Measurements from ENCODE around the gene PEX5.

PEX5 gene

DNA sequence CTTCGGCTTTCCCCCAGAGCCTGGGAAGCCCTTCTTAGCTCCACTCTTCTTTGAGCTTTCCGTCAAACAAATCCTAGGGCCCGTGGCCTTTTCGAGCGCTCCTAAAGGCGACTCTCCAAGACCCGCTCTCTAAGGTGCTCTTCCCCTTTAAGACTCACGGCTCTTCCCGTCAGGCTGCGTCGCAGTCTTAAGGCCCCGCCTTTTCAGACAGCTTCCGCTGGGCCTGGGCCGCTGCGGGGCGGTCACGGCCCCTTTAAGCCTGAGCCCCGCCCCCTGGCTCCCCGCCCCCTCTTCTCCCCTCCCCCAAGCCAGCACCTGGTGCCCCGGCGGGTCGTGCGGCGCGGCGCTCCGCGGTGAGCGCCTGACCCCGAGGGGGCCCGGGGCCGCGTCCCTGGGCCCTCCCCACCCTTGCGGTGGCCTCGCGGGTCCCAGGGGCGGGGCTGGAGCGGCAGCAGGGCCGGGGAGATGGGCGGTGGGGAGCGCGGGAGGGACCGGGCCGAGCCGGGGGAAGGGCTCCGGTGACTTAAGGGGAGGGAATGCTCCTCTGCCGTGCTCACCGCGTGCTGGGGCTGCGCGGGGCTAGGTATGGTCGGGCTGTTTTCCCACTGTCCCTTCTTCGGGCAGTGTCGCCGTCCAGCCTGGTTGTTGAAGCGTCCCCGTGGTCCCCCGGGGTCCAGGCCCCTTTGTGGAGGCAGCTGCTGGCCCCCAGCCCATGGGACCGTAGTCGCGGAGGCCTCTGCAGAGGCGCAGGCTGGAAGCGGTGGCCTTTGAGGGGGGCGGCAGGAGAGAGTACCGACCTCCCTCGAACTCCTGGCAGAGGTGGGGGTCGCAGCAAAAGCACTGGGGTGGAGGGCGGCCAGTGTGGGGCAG, at the start of gene PEX5:
PEX5 (plus strand) TSS at position 289 of the 870 bp plus-strand sequence. CDS start 692 bp downstream, outside the sequence.
- Histone ChIP-seq H3K9ac (ENCODE audit: low read depth, low read length) (peak within 1 kb of the TSS; percentile 75; the same call in 1 of the 2 replicates), H3K36me3 (ENCODE audit: insufficient read depth, low read length) (no peaks in the 10 kb centered on the region), H3K4me1 (ENCODE audit: insufficient read depth, low read length) (0 out of 2 replicates have a peak, but pooled peaks cover 3% of the 10 kb centered on the region), H3K9me3 (ENCODE audit: control insufficient read depth, insufficient read depth, low read length) (no peaks in the 10 kb centered on the region)

DNA sequence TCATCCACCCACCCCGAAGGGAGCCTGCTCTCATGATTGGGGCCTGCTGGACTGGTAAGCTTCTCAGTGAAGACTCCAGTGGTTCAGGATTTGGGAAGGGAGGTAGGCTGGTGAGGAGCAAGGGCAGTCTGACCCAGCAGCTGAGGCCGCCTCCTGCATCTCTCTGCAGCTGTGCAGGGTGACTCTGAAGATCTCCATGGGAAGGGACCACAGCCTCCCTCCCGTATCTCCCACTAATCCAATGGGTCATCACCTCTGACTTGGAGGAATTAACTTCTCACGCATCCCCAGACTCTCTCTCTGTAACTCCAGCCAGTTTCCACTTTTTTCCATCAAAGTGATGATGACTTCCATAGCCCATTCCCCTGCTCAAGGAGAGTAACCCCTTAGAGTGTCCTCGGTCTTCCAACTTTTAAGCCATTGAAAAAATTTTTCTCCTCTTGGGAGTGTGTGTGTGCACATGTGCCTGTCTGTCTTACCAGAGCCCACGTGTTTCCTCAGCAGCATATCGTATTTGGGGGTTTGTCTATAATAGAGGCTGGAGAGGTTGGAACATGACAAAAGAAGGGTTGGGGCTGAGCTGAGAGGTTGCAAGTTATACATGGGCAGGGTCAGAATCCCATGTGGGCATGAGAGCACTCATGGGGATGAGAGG, 48.0 kb upstream of the PEX5 start:
- H3K36me3 ChIP-seq (ENCODE audit: insufficient read depth, low read length), result 0 out of 2 replicates have a peak, but pooled peaks cover 6% of the 10 kb centered on the region
- H3K4me1 ChIP-seq (ENCODE audit: insufficient read depth, low read length), result peaks cover 10% of the 10 kb centered on the region; the same call in 1 of the 2 replicates
- H3K9me3 ChIP-seq (ENCODE audit: control insufficient read depth, insufficient read depth, low read length), result no peaks in the 10 kb centered on the region
- no peak overlapping the region for H3K9ac ChIP-seq (ENCODE audit: low read depth, low read length)

DNA sequence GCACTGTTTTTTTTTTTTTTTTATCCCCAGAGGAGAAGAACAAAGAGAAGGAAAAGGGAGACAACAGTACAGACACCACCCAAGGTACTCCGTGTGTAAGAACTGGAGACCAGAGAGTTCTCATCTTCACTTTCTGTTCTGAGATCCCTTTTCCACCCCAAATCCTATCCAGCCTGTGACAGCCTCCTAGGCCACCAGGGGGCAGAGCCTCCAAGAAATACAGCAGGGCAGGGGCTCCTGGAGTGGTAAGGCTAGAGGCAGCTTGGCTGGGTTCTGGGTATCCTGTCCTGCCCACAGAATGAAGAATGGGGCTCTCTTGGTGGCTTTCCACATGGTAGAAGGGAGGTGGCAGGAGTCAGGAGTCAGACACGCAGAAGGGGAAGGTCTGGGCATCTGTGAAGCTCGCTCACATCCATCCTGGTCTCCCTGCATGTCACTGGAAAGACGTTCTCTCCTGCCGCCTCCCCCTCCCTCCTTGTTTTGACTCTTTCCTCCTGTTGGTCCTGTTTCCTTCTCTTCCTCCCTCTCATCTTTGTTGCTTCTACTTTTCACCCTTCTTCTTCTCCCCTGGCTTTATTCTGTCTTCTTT, 47.3 kb upstream of the PEX5 start:
- H3K9ac ChIP-seq (ENCODE audit: low read depth, low read length), result no peak overlapping the region
- no peaks in the 10 kb centered on the region for H3K9me3 ChIP-seq (ENCODE audit: control insufficient read depth, insufficient read depth, low read length)
- H3K4me1 ChIP-seq (ENCODE audit: insufficient read depth, low read length), result peaks cover 10% of the 10 kb centered on the region; the same call in 1 of the 2 replicates
- H3K36me3 ChIP-seq (ENCODE audit: insufficient read depth, low read length), result 0 out of 2 replicates have a peak, but pooled peaks cover 4% of the 10 kb centered on the region

DNA sequence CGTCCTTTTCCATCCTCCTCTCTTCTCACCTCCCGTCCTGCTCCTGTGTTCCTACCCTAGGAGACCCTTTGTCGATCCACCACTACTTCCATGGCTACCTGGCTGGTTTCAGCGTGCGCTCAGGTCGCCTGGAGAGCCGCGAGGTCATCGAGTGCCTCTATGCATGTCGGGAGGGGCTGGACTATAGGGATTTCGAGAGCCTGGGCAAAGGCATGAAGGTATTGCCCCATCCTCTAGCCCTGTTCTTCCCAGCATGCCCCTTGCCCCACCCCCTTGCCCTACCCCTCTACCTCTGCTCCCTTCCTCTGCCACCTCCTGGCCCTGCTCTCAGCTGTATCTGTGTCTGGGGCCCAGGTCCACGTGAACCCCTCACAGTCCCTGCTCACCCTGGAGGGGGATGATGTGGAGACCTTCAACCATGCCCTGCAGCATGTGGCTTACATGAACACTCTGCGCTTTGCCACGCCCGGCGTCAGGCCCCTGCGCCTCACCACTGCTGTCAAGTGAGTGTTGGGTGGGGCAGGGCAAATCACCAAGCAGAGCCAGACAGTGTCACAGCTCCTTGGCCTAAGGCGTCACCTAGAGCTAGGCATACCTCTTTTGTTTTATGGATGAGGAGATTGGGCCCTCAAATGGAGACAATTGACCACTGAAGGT, 46.5 kb upstream of the PEX5 start:
- Histone ChIP-seq H3K36me3 (ENCODE audit: insufficient read depth, low read length) (0 out of 2 replicates have a peak, but pooled peaks cover 4% of the 10 kb centered on the region), H3K9me3 (ENCODE audit: control insufficient read depth, insufficient read depth, low read length) (no peaks in the 10 kb centered on the region), H3K9ac (ENCODE audit: low read depth, low read length) (no peak overlapping the region), H3K4me1 (ENCODE audit: insufficient read depth, low read length) (peaks cover 10% of the 10 kb centered on the region; the same call in 1 of the 2 replicates)

DNA sequence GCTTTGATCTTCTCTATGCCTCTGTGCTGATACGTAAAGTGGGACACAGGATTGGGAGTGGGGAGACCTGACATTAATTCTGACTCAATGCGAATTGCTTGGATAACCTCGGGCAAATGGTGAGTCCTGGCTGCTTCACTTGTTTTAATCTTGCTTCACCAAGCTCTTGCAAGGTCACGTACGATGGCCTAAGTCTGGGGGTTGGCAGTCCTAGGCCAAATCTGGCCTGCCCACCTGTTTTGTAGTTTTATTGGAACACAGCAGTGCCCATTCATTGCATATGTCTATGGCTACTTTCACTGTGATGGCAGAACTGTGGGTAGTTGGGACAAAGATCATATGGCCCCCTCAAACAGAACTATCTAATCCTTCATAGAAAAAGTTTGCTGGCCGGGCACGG, 45.9 kb upstream of the PEX5 start:
- Histone ChIP-seq H3K9ac (ENCODE audit: low read depth, low read length) (no peak overlapping the region), H3K4me1 (ENCODE audit: insufficient read depth, low read length) (peaks cover 10% of the 10 kb centered on the region; the same call in 1 of the 2 replicates), H3K36me3 (ENCODE audit: insufficient read depth, low read length) (0 out of 2 replicates have a peak, but pooled peaks cover 4% of the 10 kb centered on the region), H3K9me3 (ENCODE audit: control insufficient read depth, insufficient read depth, low read length) (no peaks in the 10 kb centered on the region)

DNA sequence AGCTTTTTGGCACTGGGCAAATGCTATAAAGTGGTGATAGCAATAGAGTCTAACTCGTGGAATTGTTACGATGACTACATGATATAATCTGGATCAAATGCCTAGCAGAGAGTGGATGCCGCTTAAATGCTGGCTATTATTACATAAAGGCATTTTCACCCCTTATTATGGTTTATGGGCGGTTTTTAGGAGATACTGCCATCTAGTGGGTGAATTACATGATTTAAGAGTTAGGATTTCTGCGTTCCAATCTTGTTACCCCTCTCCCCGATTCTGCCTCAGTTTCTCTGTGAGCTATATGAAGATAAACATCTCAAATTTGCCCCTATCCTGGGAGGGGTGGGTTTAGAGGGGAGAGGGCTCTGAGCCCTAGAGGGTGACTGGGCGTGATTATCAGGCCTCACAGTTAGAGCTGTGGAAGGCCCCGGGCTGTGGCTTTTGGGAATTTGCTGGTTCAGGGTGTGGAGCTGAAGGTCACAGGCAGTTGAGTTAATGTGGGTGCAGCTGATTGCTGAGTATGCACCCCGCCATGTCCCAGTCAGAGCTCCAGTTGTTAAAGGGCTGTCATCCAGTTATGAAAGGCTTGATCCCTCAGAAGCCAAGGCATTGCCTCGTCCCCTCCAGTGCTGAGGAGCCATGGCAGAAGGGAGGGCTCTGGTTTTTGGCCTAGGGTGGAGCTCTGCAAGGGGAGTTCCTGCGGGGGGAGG, 44.9 kb upstream of the PEX5 start:
- H3K4me1 ChIP-seq (ENCODE audit: insufficient read depth, low read length), result peaks cover 10% of the 10 kb centered on the region; the same call in 1 of the 2 replicates
- H3K36me3 ChIP-seq (ENCODE audit: insufficient read depth, low read length), result 0 out of 2 replicates have a peak, but pooled peaks cover 4% of the 10 kb centered on the region
- H3K9me3 ChIP-seq (ENCODE audit: control insufficient read depth, insufficient read depth, low read length), result no peaks in the 10 kb centered on the region
- H3K9ac ChIP-seq (ENCODE audit: low read depth, low read length), result no peak overlapping the region

DNA sequence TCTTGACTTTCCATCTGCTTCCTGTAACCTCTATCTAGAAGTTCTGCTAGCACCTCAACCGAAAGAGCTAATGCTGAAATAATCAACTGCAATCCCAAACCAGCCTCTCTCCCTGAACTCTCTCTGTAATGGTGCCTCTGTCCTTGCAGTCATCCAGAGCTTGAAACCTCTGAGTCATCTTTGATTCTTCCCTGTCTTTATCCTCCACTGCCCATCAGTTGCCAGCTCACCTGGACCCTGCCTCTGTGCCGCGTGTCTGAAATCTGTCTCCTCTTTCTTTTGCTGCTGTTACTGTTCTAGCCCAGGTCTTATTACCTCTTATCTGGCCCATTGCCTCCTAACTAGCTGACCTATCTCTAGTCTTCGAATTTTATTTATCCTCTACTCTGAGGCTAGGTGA, 43.8 kb upstream of the PEX5 start:
- H3K9me3 ChIP-seq (ENCODE audit: control insufficient read depth, insufficient read depth, low read length), result no peaks in the 10 kb centered on the region
- peaks cover 10% of the 10 kb centered on the region; the same call in 1 of the 2 replicates for H3K4me1 ChIP-seq (ENCODE audit: insufficient read depth, low read length)
- 0 out of 2 replicates have a peak, but pooled peaks cover 4% of the 10 kb centered on the region for H3K36me3 ChIP-seq (ENCODE audit: insufficient read depth, low read length)
- H3K9ac ChIP-seq (ENCODE audit: low read depth, low read length), result no peak overlapping the region

DNA sequence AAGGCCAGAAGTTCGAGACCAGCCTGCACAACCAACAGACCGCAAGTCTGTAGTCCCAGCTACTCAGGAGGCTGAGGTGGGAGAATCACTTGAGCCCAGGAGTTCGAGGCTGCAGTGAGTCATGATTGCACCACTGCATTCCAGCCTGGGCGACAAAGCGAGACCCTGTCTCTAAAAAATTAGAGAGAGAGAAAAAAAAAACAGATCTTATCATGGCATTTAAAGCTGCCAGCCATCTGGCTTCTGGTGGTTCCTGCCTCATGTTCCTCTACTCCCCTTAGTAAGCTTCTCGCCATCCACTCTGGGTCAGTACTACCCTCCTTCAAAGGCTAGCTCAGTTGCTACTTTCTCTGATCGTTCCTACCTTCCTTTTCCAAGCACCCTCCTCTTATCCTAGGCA, 43.3 kb upstream of the PEX5 start:
- Histone ChIP-seq H3K4me1 (ENCODE audit: insufficient read depth, low read length) (peaks cover 10% of the 10 kb centered on the region; the same call in 1 of the 2 replicates), H3K9me3 (ENCODE audit: control insufficient read depth, insufficient read depth, low read length) (no peaks in the 10 kb centered on the region), H3K36me3 (ENCODE audit: insufficient read depth, low read length) (0 out of 2 replicates have a peak, but pooled peaks cover 4% of the 10 kb centered on the region), H3K9ac (ENCODE audit: low read depth, low read length) (no peak overlapping the region)

DNA sequence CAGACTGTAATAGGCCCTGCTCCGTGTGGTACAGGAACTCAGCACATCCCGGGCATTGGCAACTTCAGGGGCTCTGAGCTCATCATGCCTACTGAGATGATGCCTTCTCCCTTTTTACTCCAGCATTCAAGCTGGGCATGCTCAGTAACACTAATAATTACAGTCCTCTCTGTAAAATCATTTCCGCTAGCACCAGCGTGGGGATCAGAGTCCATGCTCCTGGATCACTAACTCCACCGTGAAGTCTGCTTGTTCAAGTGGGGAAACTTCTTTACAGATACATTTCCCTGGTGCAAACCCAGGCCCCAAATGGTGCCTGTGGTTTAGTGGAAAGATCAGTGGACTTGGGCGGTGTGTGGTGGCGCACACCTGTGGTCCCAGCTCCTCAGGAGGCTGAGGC, 42.6 kb upstream of the PEX5 start:
- H3K4me1 ChIP-seq (ENCODE audit: insufficient read depth, low read length), result peaks cover 10% of the 10 kb centered on the region; the same call in 1 of the 2 replicates
- no peak overlapping the region for H3K9ac ChIP-seq (ENCODE audit: low read depth, low read length)
- H3K9me3 ChIP-seq (ENCODE audit: control insufficient read depth, insufficient read depth, low read length), result no peaks in the 10 kb centered on the region
- 0 out of 2 replicates have a peak, but pooled peaks cover 4% of the 10 kb centered on the region for H3K36me3 ChIP-seq (ENCODE audit: insufficient read depth, low read length)

DNA sequence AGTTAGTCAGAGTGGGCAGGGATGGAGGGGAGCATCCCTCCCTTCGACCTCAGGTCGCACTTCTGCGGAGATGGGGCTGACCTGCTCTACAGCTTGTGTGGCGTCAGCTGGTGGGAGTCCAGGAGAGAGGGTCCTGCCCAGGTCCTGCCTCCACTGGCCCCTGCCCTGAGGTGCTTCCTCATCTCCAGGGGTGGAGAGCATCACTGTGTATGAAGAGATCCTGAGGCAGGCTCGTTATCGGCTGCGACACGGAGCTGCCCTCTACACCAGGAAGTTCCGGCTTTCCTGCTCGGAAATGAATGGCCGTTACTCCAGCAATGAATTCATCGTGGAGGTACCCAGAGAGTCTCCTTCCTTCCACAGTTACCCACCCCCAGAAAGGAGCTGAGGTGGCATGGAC, 39.1 kb upstream of the PEX5 start:
- Histone ChIP-seq H3K9ac (ENCODE audit: low read depth, low read length) (no peak overlapping the region), H3K4me1 (ENCODE audit: insufficient read depth, low read length) (0 out of 2 replicates have a peak, but pooled peaks cover 3% of the 10 kb centered on the region), H3K36me3 (ENCODE audit: insufficient read depth, low read length) (no peaks in the 10 kb centered on the region), H3K9me3 (ENCODE audit: control insufficient read depth, insufficient read depth, low read length) (no peaks in the 10 kb centered on the region)

DNA sequence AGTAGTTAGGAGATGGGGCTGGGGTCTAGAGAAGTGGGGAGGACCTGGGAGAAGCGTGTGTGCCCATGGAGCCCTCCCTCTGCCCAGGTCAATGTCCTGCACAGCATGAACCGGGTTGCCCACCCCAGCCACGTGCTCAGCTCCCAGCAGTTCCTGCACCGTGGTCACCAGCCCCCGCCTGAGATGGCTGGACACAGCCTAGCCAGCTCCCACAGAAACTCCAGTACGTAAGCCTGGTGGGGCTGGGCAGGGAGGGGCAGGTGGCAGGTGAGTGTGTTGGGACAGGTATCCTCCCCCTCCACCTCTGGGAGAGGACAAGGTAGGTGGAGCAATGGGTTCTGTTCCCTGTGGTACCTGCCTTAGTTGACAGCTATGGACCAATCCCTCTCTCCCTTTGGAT, 38.6 kb upstream of the PEX5 start:
- H3K4me1 ChIP-seq (ENCODE audit: insufficient read depth, low read length), result no peaks in the 10 kb centered on the region
- H3K36me3 ChIP-seq (ENCODE audit: insufficient read depth, low read length), result no peaks in the 10 kb centered on the region
- no peak overlapping the region for H3K9ac ChIP-seq (ENCODE audit: low read depth, low read length)
- no peaks in the 10 kb centered on the region for H3K9me3 ChIP-seq (ENCODE audit: control insufficient read depth, insufficient read depth, low read length)

DNA sequence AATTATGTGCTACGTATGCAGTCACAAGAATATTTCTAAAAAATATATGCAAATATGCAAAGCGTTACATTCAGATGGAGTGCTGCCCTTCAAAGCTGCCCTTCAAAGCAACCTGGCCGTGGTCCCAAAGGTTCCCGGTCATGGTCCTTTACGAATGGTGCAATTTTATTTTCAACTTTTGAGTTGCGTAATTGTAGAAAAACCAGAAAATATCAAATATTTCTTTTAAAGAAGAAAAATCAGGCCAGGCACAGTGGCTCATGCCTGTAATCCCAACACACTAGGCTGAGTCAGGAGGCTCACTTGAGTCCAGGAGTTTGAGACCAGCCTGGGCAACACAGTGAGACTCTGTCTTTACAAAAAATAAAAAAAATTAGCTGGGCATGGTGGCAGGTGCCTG, 38.0 kb upstream of the PEX5 start:
- Histone ChIP-seq H3K9ac (ENCODE audit: low read depth, low read length) (no peak overlapping the region), H3K4me1 (ENCODE audit: insufficient read depth, low read length) (no peaks in the 10 kb centered on the region), H3K36me3 (ENCODE audit: insufficient read depth, low read length) (no peaks in the 10 kb centered on the region), H3K9me3 (ENCODE audit: control insufficient read depth, insufficient read depth, low read length) (no peaks in the 10 kb centered on the region)

DNA sequence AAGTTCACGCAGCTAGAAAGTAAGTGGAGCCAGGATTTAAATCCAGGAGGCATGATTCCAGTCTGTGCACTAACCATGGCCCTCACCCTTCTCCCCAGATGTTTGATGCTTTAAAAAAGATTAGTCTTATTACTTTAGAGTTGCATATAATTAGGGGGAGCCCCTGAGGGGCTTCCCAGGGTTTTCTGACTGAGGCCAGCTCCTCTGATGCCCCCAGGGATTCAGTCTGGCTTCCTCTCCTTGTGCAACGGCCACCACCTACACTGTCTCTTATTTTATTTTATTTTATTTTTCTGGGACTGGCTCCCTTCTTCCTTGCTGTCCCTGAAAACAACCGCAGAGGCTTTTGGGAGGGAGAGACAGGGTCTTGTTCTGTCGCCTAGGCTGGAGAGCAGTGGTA, 36.7 kb upstream of the PEX5 start:
- H3K9me3 ChIP-seq (ENCODE audit: control insufficient read depth, insufficient read depth, low read length), result no peaks in the 10 kb centered on the region
- no peaks in the 10 kb centered on the region for H3K4me1 ChIP-seq (ENCODE audit: insufficient read depth, low read length)
- H3K36me3 ChIP-seq (ENCODE audit: insufficient read depth, low read length), result no peaks in the 10 kb centered on the region
- H3K9ac ChIP-seq (ENCODE audit: low read depth, low read length), result no peak overlapping the region

Data from ES-I3 (cell line).